Ovary (tissue), 3 donors: ENCODE measurements around the gene DNAI4.

Source experiments
- CTCF ChIP-seq, 3 donors: fragments of 450-650 bp in 2 of 3; fragments of 200-600 bp in 1 of 3; IDR thresholded peaks; one replicate each; pipeline versions ENCODE4 v1.5.1 to v1.8.0; 2016 to 2022; ENCODE audit warnings: antibody characterized with exemption in 3 of 3, mild to moderate bottlenecking in 1 of 3
- POLR2A ChIP-seq: fragments of 450-650 bp; IDR thresholded peaks from one replicate; pipeline ENCODE4 v1.6.1; 2017; ENCODE audit warnings: antibody characterized with exemption, mild to moderate bottlenecking, moderate library complexity
- donor health status: DM: no; HTN: no; CAD: no.

- TF ChIP-seq CTCF (IDR thresholded peaks at IDR 0.05) (no peak), POLR2A (no peak)
Observed at GRCh38 chr1:66957938-66958337, 33.3 kb upstream of the DNAI4 start.
